ENCODE measurements around the gene CASS4.

DNA sequence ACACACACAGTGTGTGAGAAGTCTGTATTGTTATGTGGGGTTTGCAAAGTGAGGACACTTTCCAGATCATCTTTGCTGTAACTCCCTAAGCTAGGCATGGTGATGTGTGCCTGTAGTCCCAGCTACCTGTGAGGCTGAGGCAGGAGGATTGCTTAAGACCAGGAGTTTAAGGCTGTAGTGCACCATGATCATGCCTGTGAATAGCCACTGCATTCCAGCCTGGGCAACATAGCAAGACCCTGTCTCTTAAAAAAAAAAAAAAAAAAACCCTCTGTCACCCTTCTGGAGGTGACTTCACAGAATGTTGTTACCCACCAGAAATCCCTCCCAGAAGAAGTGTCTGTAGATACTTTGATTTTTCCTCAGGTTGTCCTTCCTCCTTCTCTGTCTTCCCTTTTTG, 14.9 kb downstream of the CASS4 start:
- TF ChIP-seq, protein P1, sequence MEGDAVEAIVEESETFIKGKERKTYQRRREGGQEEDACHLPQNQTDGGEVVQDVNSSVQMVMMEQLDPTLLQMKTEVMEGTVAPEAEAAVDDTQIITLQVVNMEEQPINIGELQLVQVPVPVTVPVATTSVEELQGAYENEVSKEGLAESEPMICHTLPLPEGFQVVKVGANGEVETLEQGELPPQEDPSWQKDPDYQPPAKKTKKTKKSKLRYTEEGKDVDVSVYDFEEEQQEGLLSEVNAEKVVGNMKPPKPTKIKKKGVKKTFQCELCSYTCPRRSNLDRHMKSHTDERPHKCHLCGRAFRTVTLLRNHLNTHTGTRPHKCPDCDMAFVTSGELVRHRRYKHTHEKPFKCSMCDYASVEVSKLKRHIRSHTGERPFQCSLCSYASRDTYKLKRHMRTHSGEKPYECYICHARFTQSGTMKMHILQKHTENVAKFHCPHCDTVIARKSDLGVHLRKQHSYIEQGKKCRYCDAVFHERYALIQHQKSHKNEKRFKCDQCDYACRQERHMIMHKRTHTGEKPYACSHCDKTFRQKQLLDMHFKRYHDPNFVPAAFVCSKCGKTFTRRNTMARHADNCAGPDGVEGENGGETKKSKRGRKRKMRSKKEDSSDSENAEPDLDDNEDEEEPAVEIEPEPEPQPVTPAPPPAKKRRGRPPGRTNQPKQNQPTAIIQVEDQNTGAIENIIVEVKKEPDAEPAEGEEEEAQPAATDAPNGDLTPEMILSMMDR (IDR thresholded peaks at IDR 0.05 in 2 of 3, conservative IDR thresholded peaks at IDR 0.05 in 1 of 3; ENCODE audit: insufficient read depth in 2 of 3, low read depth in 1 of 3, low read length in 3 of 3), result no peak
- TF ChIP-seq EP300 (IDR thresholded peaks at IDR 0.05; ENCODE audit: low read length) (no peak), ZKSCAN8 (CRISPR knock-in tag; IDR thresholded peaks at IDR 0.05) (no peak), MYC (IDR thresholded peaks at IDR 0.05; ENCODE audit: low read depth, low read length) (no peak), MYC (CRISPR knock-in tag; IDR thresholded peaks at IDR 0.05; ENCODE audit: borderline replicate concordance, low read depth) (no peak), NFE2 (IDR thresholded peaks at IDR 0.05; ENCODE audit: low read depth) (no peak), HDAC2 (IDR thresholded peaks at IDR 0.05) (no peak), RBFOX2 (IDR thresholded peaks at IDR 0.05; ENCODE audit: low read depth, low read length) (no peak), POLR2A (conservative IDR thresholded peaks at IDR 0.05) (no peak)
- TF ChIP-seq, protein P2, sequence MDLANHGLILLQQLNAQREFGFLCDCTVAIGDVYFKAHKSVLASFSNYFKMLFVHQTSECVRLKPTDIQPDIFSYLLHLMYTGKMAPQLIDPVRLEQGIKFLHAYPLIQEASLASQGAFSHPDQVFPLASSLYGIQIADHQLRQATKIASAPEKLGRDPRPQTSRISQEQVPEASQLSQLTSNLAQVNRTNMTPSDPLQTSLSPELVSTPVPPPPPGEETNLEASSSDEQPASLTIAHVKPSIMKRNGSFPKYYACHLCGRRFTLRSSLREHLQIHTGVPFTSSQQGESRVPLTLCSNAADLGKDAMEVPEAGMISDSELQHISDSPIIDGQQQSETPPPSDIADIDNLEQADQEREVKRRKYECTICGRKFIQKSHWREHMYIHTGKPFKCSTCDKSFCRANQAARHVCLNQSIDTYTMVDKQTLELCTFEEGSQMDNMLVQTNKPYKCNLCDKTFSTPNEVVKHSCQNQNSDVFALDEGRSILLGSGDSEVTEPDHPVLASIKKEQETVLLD (IDR thresholded peaks at IDR 0.05), result no peak
